ENCODE measurements around the gene BTAF1. TPM values are rescaled to one million over a fixed set of nuclear protein-coding genes. Genes with fewer than 3 reads are reported as not detected.

The BTAF1 gene
- total and polyA plus RNA-seq, 10 of the 15 experiments (the other 5 are each of a cell fraction or from before 2014, with no cell fraction given) = 11.8 to 157 (median 55.5) TPM

DNA sequence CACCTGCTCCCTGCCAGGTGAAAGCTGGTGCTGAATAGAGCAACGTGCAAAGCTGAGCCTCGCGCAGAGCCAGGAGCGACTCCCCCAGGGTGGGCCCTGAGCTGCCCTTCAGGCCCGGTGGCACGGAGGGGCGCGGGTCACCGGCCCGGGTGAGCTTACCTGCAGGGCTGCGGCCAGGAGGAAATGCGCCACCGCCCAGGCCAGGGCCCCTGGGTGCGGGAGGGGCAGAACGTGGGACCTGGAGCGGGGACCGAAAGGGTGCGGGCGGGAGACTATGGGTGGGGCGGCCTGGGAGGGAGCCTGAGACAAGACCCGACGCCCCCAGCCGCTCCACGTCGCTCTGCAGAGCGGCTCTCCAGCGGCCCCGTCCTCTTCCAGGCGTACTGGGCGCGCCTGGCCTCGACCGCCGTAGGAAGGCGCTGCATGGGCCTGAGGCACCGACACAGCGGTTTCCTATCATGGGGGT is 122.1 kb downstream of the BTAF1 start:
- ChIA-PET POLR2A (interaction anchor here (0.9 kb wide), 1 partner anchor 10 kb away, joined by 3 read pairs; no protein-coding TSS in a partner anchor), RAD21 (ENCODE audit: unreplicated experiment) (no interaction called here), SMC1A (ENCODE audit: uncharacterized antibody, unreplicated experiment) (no interaction called here), CTCF (no interaction called here)
- H4K20me1 ChIP-seq (ENCODE audit: control insufficient read depth, insufficient read depth) = no peaks in the 10 kb centered on the region
- no peak for ATAC-seq
- WGBS (ENCODE audit: insufficient coverage, insufficient replicate concordance, low lambda C conversion rate, missing lambda C conversion rate) = 97% methylated on average over 32 of the region's 37 CpGs
- no peaks in the 10 kb centered on the region for H3K79me2 ChIP-seq (ENCODE audit: control insufficient read depth, insufficient read depth, low read length)
- TF ChIP-seq KAT2A (conservative IDR thresholded peaks at IDR 0.05; ENCODE audit: control insufficient read depth, low read depth, low read length) (no peak), PAX5 (IDR thresholded peaks at IDR 0.05; ENCODE audit: borderline replicate concordance, low read depth, low read length) (no peak), BHLHE40 (IDR thresholded peaks at IDR 0.05; ENCODE audit: borderline replicate concordance in 1 of 2, low read depth in 2 of 2, low read length in 1 of 2) (no peak), RAD51 (IDR thresholded peaks at IDR 0.05) (no peak), KDM1A (IDR thresholded peaks at IDR 0.05; ENCODE audit: borderline replicate concordance) (no peak), RUNX3 (IDR thresholded peaks at IDR 0.05; ENCODE audit: low read length) (no peak), POLR2A (IDR thresholded peaks at IDR 0.05; ENCODE audit: low read depth, low read length) (no peak), SREBF2 (IDR thresholded peaks at IDR 0.05; ENCODE audit: low read length) (no peak), RCOR1 (conservative IDR thresholded peaks at IDR 0.05; ENCODE audit: low read depth, low read length) (no peak), MTA2 (IDR thresholded peaks at IDR 0.05; ENCODE audit: low read depth) (no peak), PKNOX1 (IDR thresholded peaks at IDR 0.05) (no peak), ZNF274 (IDR thresholded peaks at IDR 0.05; ENCODE audit: insufficient read depth, insufficient read length) (no peak), RB1 (IDR thresholded peaks at IDR 0.05; ENCODE audit: borderline replicate concordance) (no peak), JUNB (IDR thresholded peaks at IDR 0.05) (no peak)
- TF ChIP-seq, protein P1, sequence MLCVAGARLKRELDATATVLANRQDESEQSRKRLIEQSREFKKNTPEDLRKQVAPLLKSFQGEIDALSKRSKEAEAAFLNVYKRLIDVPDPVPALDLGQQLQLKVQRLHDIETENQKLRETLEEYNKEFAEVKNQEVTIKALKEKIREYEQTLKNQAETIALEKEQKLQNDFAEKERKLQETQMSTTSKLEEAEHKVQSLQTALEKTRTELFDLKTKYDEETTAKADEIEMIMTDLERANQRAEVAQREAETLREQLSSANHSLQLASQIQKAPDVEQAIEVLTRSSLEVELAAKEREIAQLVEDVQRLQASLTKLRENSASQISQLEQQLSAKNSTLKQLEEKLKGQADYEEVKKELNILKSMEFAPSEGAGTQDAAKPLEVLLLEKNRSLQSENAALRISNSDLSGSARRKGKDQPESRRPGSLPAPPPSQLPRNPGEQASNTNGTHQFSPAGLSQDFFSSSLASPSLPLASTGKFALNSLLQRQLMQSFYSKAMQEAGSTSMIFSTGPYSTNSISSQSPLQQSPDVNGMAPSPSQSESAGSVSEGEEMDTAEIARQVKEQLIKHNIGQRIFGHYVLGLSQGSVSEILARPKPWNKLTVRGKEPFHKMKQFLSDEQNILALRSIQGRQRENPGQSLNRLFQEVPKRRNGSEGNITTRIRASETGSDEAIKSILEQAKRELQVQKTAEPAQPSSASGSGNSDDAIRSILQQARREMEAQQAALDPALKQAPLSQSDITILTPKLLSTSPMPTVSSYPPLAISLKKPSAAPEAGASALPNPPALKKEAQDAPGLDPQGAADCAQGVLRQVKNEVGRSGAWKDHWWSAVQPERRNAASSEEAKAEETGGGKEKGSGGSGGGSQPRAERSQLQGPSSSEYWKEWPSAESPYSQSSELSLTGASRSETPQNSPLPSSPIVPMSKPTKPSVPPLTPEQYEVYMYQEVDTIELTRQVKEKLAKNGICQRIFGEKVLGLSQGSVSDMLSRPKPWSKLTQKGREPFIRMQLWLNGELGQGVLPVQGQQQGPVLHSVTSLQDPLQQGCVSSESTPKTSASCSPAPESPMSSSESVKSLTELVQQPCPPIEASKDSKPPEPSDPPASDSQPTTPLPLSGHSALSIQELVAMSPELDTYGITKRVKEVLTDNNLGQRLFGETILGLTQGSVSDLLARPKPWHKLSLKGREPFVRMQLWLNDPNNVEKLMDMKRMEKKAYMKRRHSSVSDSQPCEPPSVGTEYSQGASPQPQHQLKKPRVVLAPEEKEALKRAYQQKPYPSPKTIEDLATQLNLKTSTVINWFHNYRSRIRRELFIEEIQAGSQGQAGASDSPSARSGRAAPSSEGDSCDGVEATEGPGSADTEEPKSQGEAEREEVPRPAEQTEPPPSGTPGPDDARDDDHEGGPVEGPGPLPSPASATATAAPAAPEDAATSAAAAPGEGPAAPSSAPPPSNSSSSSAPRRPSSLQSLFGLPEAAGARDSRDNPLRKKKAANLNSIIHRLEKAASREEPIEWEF (IDR thresholded peaks at IDR 0.05; ENCODE audit: insufficient replicate concordance, low read depth, low read length) = no peak
- no peak for FAIRE-seq
- no peak overlapping the region for H3K27ac ChIP-seq (ENCODE audit: control insufficient read depth, insufficient read depth)
- no peaks in the 10 kb centered on the region for H3K9me3 ChIP-seq (replicated peaks; ENCODE audit: control insufficient read depth, insufficient read depth, low read length)
- no peaks in the 10 kb centered on the region for H3K27me3 ChIP-seq (replicated peaks in 1 of 2; ENCODE audit: control insufficient read depth in 2 of 2, insufficient read depth in 2 of 2, low read length in 1 of 2)
- peaks cover 6% of the 10 kb centered on the region for H3K4me1 ChIP-seq (ENCODE audit: control insufficient read depth, insufficient read depth, low read length)
- H3K36me3 ChIP-seq (ENCODE audit: control insufficient read depth in 2 of 2, insufficient read depth in 2 of 2, low read length in 1 of 2) = no peaks in the 10 kb centered on the region; a peak in 1 of 4 replicates
- H3K4me2 ChIP-seq (ENCODE audit: control insufficient read depth, insufficient read depth) = no peak overlapping the region
- H3K4me3 ChIP-seq = no peak overlapping the region
- H3K9ac ChIP-seq (ENCODE audit: control insufficient read depth, insufficient read depth, low read length) = no peak overlapping the region
- no TSS peak for BruUV-seq (replicated peaks)
- in situ Hi-C loops (cut with MboI) (no loop called here), intact Hi-C loops (cut with micrococcal nuclease; ENCODE audit: unreplicated experiment) (no loop called here)
- no peak overlapping the region for H2AFZ ChIP-seq (ENCODE audit: control insufficient read depth, low read depth, low read length)
- no peak for DNase-seq (ENCODE audit: low read depth, low spot score)

Data from GM12878 (cell line).